GM12878 (cell line): ENCODE measurements around the gene OPN3. TPM values are rescaled to one million over a fixed set of nuclear protein-coding genes. Genes with fewer than 3 reads are reported as not detected.

ENCODE experiments used
- ATAC-seq: fragments of 200-7000 bp; cut with Tn5 transposase; 3 replicates; pipeline ENCODE4 v1.9.1; 2020; ENCODE audit warnings: mild to moderate bottlenecking, moderate library complexity
- BruUV-seq: library from RNA; stranded (reverse); fragments of 400-500 nt; replicated peaks from 2 replicates; lab custom pipeline; 2021; lab: Mats Ljungman, UMichigan
- CTCF ChIA-PET: fragments of 300-600 bp; sonication (Branson Sonifier 250); formaldehyde crosslinking; extraction: SDS; loops from one replicate; lab custom pipeline; 2021; ENCODE audit warnings: inconsistent platforms; lab: Yijun Ruan, JAX
- POLR2A ChIA-PET: fragments of 350-600 bp; formaldehyde crosslinking; extraction: SDS; loops from one replicate; lab custom pipeline; 2021; ENCODE audit warnings: inconsistent platforms; lab: Charles Lee
- RAD21 ChIA-PET: fragments of 300-600 bp; sonication (Branson Sonifier 250); formaldehyde crosslinking; loops from one replicate; lab custom pipeline; 2023; ENCODE audit warnings: antibody characterized with exemption; ENCODE audit not compliant: unreplicated experiment; lab: Charles Lee
- SMC1A ChIA-PET: fragments of 300-600 bp; sonication (Branson Sonifier 250); formaldehyde crosslinking; loops from one replicate; lab custom pipeline; 2023; ENCODE audit not compliant: unreplicated experiment, uncharacterized antibody; lab: Charles Lee
- DNase-seq: peaks from one replicate; pipeline ENCODE4 v3.0.0-alpha.2; 2011; ENCODE audit warnings: low read depth, low spot score
- FAIRE-seq: peaks from 3 replicates; lab custom pipeline; 2011; peaks lifted over from hg19 to GRCh38; lab: Jason Lieb, UNC
- H2AFZ ChIP-seq: 2 replicates; pipeline ENCODE4 v1.6.0; 2011; ENCODE audit warnings: low read depth, low read length, control low read depth; ENCODE audit not compliant: control insufficient read depth
- H3K27ac ChIP-seq: 2 replicates; pipeline ENCODE4 v1.5.1; 2011; ENCODE audit warnings: control low read depth; ENCODE audit not compliant: control insufficient read depth, insufficient read depth
- H3K27me3 ChIP-seq, 2 experiments: replicated peaks in 1 of 2; 2 replicates each; pipeline versions ENCODE4 v1.6.0 to v1.6.1; 2011; ENCODE audit warnings: low read length in 1 of 2; ENCODE audit not compliant: control insufficient read depth in 2 of 2, insufficient read depth in 2 of 2
- H3K36me3 ChIP-seq, 2 experiments: 2 replicates each; pipeline ENCODE4 v1.5.1; 2011; ENCODE audit warnings: low read length in 1 of 2; ENCODE audit not compliant: control insufficient read depth in 2 of 2, insufficient read depth in 2 of 2
- H3K4me1 ChIP-seq: 2 replicates; pipeline ENCODE4 v1.6.1; 2011; ENCODE audit warnings: mild to moderate bottlenecking, low read length, moderate library complexity, mixed read lengths; ENCODE audit not compliant: control insufficient read depth, insufficient read depth
- H3K4me2 ChIP-seq: 2 replicates; pipeline ENCODE4 v1.6.0; 2011; ENCODE audit warnings: control low read depth; ENCODE audit not compliant: control insufficient read depth, insufficient read depth
- H3K4me3 ChIP-seq: fragments of 200-600 bp; sonication (generic); 2 replicates; pipeline ENCODE4 v1.5.1; 2016
- H3K79me2 ChIP-seq: 2 replicates; pipeline ENCODE4 v1.6.0; 2011; ENCODE audit warnings: low read length; ENCODE audit not compliant: control insufficient read depth, insufficient read depth
- H3K9ac ChIP-seq: 2 replicates; pipeline ENCODE4 v1.8.0; 2011; ENCODE audit warnings: low read length, control low read depth, mixed read lengths; ENCODE audit not compliant: control insufficient read depth, insufficient read depth
- H3K9me3 ChIP-seq: replicated peaks from 3 replicates; pipeline ENCODE4 v1.5.1; 2011; ENCODE audit warnings: mild to moderate bottlenecking, low read length; ENCODE audit not compliant: control insufficient read depth, insufficient read depth
- H4K20me1 ChIP-seq: 2 replicates; pipeline ENCODE4 v1.6.0; 2011; ENCODE audit not compliant: control insufficient read depth, insufficient read depth
- BACH1 ChIP-seq: fragments of 450-650 bp; IDR thresholded peaks from 2 replicates; pipeline ENCODE4 v1.6.1; 2017; ENCODE audit warnings: mild to moderate bottlenecking, borderline replicate concordance
- CBX5 ChIP-seq: sonication (generic); IDR thresholded peaks from 2 replicates; pipeline ENCODE4 v1.6.1; 2016; ENCODE audit warnings: low read depth, moderate library complexity, mild to moderate bottlenecking, inconsistent platforms
- CREM ChIP-seq: IDR thresholded peaks from 2 replicates; pipeline ENCODE4 v1.6.1; 2014; ENCODE audit warnings: antibody characterized with exemption, low read depth
- EZH2 ChIP-seq: IDR thresholded peaks from 2 replicates; pipeline ENCODE4 v1.6.1; 2012; ENCODE audit warnings: low read depth, mild to moderate bottlenecking, control low read depth, inconsistent platforms, low read length, borderline replicate concordance; ENCODE audit not compliant: control insufficient read depth
- GABPA ChIP-seq: IDR thresholded peaks from 2 replicates; pipeline ENCODE4 v1.6.1; 2014; ENCODE audit warnings: antibody characterized with exemption, low read depth, mild to moderate bottlenecking, inconsistent platforms
- MTA2 ChIP-seq: fragments of 450-650 bp; IDR thresholded peaks from 2 replicates; pipeline ENCODE4 v1.6.1; 2016; ENCODE audit warnings: low read depth, mild to moderate bottlenecking, moderate library complexity
- TARDBP ChIP-seq: IDR thresholded peaks from 2 replicates; pipeline ENCODE4 v1.6.1; 2016; ENCODE audit warnings: borderline replicate concordance
- ZNF217 ChIP-seq: fragments of 450-650 bp; IDR thresholded peaks from 2 replicates; pipeline ENCODE4 v1.6.1; 2017; ENCODE audit warnings: antibody characterized with exemption, mild to moderate bottlenecking
- ZSCAN29 ChIP-seq: fragments of 450-650 bp; IDR thresholded peaks from 2 replicates; pipeline ENCODE4 v1.6.1; 2017; ENCODE audit warnings: mild to moderate bottlenecking, moderate library complexity
- WGBS: methylation state at CpG from one replicate; pipeline ENCODE4 v1.1.6; 2016; ENCODE audit warnings: low lambda C conversion rate; ENCODE audit not compliant: insufficient replicate concordance, insufficient coverage; ENCODE audit errors: missing lambda C conversion rate; 5-methylcytosine and 5-hydroxymethylcytosine counted together
- in situ Hi-C: fragments of 300-500 bp; cut with MboI; formaldehyde crosslinking; loops from 9 replicates; pipeline ENCODE4 v1.14.3; 2018; ENCODE audit warnings: mixed read lengths
- intact Hi-C: fragments of 100-400 bp; cut with micrococcal nuclease; formaldehyde crosslinking; loops from one replicate; pipeline ENCODE4 v1.14.2; 2022; ENCODE audit not compliant: unreplicated experiment
- polyA plus RNA-seq, 11 experiments: library from polyadenylated mRNA; depleted of rRNA in 4 of 11; unstranded in 6 of 11; stranded (reverse) in 5 of 11; fragments of >200 nt; fragmentation: Nextera tagmentation in 4 of 11; fragmentation: Illumina TruSeq in 1 of 11; extraction: Ambion mirVana in 4 of 11; extraction: Trizol in 1 of 11; gene quantifications; 1 replicate in 1 of 11; 2 replicates in 10 of 11; pipeline versions ENCODE4 v1.2.1 to v1.2.3, GENCODE V29; 2011 to 2016; ENCODE audit warnings: inconsistent platforms in 2 of 11, missing spikeins in 2 of 11, low read depth in 1 of 11
- total RNA-seq, 4 experiments: library from RNA; depleted of rRNA in 3 of 4; stranded (reverse); fragments of >200 nt in 3 of 4; fragmentation: Illumina TruSeq in 1 of 4; extraction: Trizol in 1 of 4; gene quantifications; 2 replicates each; pipeline versions ENCODE4 v1.2.1 to v1.2.3, GENCODE V29; 2013 to 2021

Gene OPN3
- total and polyA plus RNA-seq, 10 of the 15 experiments (the other 5 are each of a cell fraction or from before 2014, with no cell fraction given): 0.26 to 12.2 (median 7.4) TPM

DNA sequence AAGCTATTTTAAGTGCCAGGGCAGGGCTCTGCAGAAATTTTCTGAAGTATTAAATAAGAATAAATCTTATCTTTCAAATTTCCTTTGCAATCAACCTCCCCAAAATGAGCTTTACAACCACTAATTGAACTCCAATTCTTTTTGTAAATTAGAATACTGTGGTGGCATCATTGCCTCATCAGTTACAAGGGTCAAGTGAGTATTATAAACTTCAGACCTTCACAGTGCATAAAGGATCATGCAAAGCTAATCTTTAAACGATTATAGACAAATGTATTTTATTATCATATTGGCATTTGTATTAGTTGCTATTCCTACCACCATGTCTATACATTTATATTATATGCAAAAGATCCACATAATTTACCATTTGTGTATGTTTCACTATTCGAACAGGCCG lies 7.2 kb downstream of the OPN3 start:
- Histone ChIP-seq H3K4me2 (no peak overlapping the region), H3K9me3 (no peaks in the 10 kb centered on the region), H2AFZ (no peak overlapping the region), H3K4me1 (peaks cover 5% of the 10 kb centered on the region), H3K4me3 (no peak overlapping the region), H4K20me1 (no peaks in the 10 kb centered on the region), H3K27me3 (no peaks in the 10 kb centered on the region), H3K79me2 (peaks cover 21% of the 10 kb centered on the region), H3K27ac (no peak overlapping the region), H3K9ac (no peak overlapping the region), H3K36me3 (no peaks in the 10 kb centered on the region; a peak in 1 of 4 replicates)
- ChIA-PET RAD21 (no interaction called here), CTCF (interaction anchor here (1.3 to 2.5 kb wide), 3 partner anchors 9 to 202 kb away, joined by 3 to 10 read pairs (median 4); no protein-coding TSS in a partner anchor), SMC1A (interaction anchor here (0.7 kb wide), 1 partner anchor 151 kb away, joined by 3 read pairs; no protein-coding TSS in a partner anchor), POLR2A (no interaction called here)
- FAIRE-seq (no peak), ATAC-seq (no peak), DNase-seq (no peak)
- no TSS peak for BruUV-seq
- intact Hi-C loops (no loop called here), in situ Hi-C loops (no loop called here)
- 97% methylated on average over 3 of the region's 3 CpGs for WGBS
- no peak for TF ChIP-seq ZSCAN29

DNA sequence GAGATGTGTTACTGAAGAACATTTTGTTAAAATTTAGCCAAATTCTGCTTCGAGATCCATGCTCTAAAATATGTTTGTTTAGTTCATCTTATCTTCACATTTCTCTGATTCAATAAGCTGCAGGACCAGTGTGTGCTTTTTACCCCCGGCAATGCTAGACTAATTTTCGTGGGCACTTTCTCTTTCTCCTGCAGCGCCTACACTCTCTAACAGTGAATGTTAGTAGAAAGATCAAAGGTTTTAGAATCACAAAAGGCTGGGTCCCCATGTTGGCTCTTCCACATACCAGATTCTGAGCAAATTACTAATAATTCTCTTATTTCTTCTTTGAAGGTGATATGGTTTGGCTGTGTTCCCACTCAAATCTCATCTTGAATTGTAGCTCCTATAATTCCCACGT lies 8.5 kb downstream of the OPN3 start:
- Histone ChIP-seq H3K79me2 (peaks cover 10% of the 10 kb centered on the region), H3K36me3 (no peaks in the 10 kb centered on the region; a peak in 1 of 4 replicates), H3K4me3 (no peak overlapping the region), H3K27me3 (no peaks in the 10 kb centered on the region), H4K20me1 (no peaks in the 10 kb centered on the region), H2AFZ (no peak overlapping the region), H3K4me2 (no peak overlapping the region), H3K9ac (no peak overlapping the region), H3K27ac (no peak overlapping the region), H3K4me1 (peaks cover 8% of the 10 kb centered on the region), H3K9me3 (no peaks in the 10 kb centered on the region)
- ChIA-PET POLR2A (no interaction called here), SMC1A (no interaction called here), RAD21 (no interaction called here), CTCF (interaction anchor here (2.5 kb wide), 1 partner anchor 21 kb away, joined by 10 read pairs; no protein-coding TSS in a partner anchor)
- ATAC-seq: no peak
- in situ Hi-C loops (no loop called here), intact Hi-C loops (no loop called here)
- no peak for FAIRE-seq
- 68% methylated on average over 5 of the region's 5 CpGs for WGBS
- TF ChIP-seq EZH2 (no peak), MTA2 (no peak), ZNF217 (no peak), BACH1 (no peak), TARDBP (no peak), GABPA (no peak), CBX5 (no peak), CREM (no peak)
- no peak for DNase-seq
- no TSS peak for BruUV-seq
